GM10266 (cell line): ENCODE measurements around the gene CDH12.

Experiments used
- DNase-seq: peaks from one replicate; pipeline ENCODE4 v3.0.0; 2012; ENCODE audit errors: extremely low spot score
- TF ChIP-seq, protein P1 (sequence below): IDR thresholded peaks from 2 replicates; pipeline ENCODE4 v1.5.1; 2012; ENCODE audit warnings: mild to moderate bottlenecking, low read depth; ENCODE audit not compliant: control insufficient read depth, insufficient read depth; ENCODE audit errors: missing control alignments

Gene CDH12

DNA sequence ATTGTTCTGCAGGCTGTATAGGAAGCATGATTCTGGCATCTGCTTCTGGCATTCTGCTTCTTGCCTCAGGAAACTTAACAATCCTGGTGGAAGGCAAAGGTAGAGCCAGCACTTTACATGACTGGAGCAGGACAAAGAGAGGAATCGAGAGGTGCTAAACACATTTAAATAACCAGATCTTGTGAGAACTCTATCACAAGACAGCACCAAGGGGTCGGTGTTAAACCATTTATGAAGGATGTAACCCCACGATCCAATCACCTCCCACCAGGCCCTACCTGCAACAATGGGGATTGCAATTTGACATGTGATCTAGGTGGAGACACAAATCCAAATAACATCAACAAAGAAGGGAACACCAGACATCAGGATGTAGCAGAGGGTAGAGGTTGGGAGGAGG lies 221.5 kb downstream of the CDH12 start:
- TF ChIP-seq, protein P1, sequence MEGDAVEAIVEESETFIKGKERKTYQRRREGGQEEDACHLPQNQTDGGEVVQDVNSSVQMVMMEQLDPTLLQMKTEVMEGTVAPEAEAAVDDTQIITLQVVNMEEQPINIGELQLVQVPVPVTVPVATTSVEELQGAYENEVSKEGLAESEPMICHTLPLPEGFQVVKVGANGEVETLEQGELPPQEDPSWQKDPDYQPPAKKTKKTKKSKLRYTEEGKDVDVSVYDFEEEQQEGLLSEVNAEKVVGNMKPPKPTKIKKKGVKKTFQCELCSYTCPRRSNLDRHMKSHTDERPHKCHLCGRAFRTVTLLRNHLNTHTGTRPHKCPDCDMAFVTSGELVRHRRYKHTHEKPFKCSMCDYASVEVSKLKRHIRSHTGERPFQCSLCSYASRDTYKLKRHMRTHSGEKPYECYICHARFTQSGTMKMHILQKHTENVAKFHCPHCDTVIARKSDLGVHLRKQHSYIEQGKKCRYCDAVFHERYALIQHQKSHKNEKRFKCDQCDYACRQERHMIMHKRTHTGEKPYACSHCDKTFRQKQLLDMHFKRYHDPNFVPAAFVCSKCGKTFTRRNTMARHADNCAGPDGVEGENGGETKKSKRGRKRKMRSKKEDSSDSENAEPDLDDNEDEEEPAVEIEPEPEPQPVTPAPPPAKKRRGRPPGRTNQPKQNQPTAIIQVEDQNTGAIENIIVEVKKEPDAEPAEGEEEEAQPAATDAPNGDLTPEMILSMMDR = no peak
- no peak for DNase-seq

DNA sequence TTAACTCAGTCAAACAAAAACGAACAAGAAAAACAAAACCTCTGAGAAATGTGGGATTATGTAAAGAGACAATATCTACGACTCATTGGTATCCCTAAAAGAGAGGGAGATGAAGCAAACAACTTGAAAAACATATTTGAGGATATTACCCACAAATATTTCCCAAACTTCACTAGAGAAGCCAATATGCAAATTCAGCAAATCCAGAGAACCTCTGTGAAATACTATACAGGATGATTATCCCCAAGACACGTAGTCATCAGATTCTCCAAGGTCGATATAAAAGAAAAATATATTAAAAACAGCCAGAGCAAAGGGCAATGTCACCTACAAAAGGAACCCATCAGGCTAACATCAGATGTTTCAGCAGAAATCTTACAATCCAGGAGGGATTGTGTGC lies 226.1 kb downstream of the CDH12 start:
- DNase-seq = no peak
- TF ChIP-seq, protein P1 = no peak

GRCh38 chr5:22625451-22625850 lies 227.7 kb downstream of the CDH12 start:
- TF ChIP-seq, protein P1 = no peak
- DNase-seq = no peak

DNA sequence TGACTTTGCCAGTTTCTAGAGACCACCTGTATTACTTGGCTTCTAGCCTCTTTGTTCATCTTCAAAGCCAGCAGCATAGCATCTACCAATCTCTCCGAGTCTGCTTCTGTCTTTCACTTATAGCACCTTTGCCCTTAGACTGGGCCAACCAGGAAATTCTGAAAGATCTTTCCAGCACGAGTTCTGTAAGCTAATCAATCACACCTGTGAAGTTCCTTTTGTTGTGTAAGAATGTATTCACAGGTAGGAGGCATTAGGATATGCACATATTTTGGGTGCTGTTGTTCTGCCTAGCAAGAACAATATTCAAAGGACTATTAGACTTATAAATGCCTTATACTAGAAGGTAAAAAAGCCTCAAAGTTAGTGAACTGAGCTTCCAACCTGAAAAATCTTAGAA lies 232.1 kb downstream of the CDH12 start:
- no peak for DNase-seq
- TF ChIP-seq, protein P1 = no peak

- TF ChIP-seq, protein P1 = no peak
- no peak for DNase-seq
These were observed 237.2 kb downstream of the CDH12 start for GRCh38 chr5:22615964-22616363.

DNA sequence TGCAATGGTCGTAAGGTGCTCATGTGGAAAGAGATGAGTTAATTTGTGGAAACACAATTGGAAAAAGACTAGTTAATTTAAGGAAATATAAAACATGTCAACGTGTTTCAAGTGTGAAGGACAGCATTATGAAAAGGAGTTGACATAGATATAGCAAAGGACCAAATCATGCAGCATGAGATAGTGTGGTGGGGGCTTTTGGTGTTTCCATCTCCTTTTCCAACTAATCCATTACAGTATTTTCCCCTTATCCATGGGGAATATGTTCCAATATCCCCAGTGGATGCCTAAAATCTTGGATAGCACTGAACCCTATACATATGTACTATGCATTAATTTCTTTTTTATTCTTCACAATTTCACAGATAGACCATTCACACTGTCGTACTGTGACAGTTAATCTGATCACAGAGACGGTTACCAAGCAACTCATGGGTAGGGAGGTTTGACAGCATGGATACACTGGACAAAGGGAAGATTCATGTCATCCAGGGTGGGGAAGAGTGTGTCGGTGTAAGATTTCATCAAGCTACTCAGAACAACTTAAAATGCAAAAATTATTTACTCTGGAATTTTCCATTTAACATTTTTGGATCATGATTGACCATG lies 238.6 kb downstream of the CDH12 start:
- TF ChIP-seq, protein P1 = no peak
- DNase-seq = no peak

DNA sequence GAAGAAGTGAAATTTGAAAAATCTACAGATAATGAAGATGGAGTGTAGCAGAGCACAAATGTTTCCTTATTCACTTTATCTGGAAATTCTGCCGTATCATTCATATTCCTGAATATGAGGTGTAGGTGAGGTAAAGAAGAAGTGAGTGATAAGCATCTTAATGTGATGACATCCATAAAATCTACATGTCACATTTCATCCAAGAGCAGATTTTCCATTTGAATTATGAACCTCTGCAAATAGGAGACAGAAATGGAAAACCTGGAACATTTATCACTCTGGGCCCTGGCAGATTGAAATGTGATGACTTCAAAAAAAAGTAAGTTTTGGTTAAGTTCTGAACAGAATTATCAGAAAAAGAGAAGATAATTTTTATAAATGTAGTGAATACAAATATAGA lies 240.2 kb downstream of the CDH12 start:
- no peak for DNase-seq
- TF ChIP-seq, protein P1 = no peak
